T-cell (primary cell): Measurements from ENCODE around the gene FZR1. TPM values are rescaled to one million over a fixed set of nuclear protein-coding genes. Genes with fewer than 3 reads are reported as not detected.
A peak's percentile ranks its signal among the peaks of the same experiment; 100 is the strongest.

ENCODE experiments used
- ATAC-seq, 4 experiments: fragments of 200-7000 bp in 3 of 4; fragments of 150-1000 bp in 1 of 4; cut with Tn5 transposase; replicated peaks in 1 of 4; 1 replicate in 3 of 4; 2 replicates in 1 of 4; pipeline ENCODE4 v1.10.0; 2021; ENCODE audit warnings: moderate library complexity in 3 of 4, mild to moderate bottlenecking in 2 of 4, moderate number of reproducible peaks in 1 of 4
- CTCF ChIA-PET, 2 donors: fragments of 300-600 bp; sonication (Branson Sonifier 250); formaldehyde crosslinking; loops; one replicate each; lab custom pipeline; 2022; ENCODE audit warnings: antibody characterized with exemption in 2 of 2; lab: Charles Lee
- POLR2A ChIA-PET, 2 donors: fragments of 300-600 bp; sonication (Branson Sonifier 250); formaldehyde crosslinking; loops; one replicate each; lab custom pipeline; 2022; ENCODE audit warnings: antibody characterized with exemption in 2 of 2; lab: Charles Lee
- DNase-seq, 35 experiments: peaks; one replicate each; pipeline versions ENCODE4 v3.0.0 to v3.0.0-alpha.2; 2013 to 2023
- H3K27ac ChIP-seq: one replicate; pipeline ENCODE4 v1.5.1; 2013; ENCODE audit warnings: low read length
- H3K27me3 ChIP-seq, 2 experiments: replicated peaks in 1 of 2; 1 replicate in 1 of 2; 2 replicates in 1 of 2; pipeline versions ENCODE4 v1.6.1 to v1.7.0; 2013; ENCODE audit warnings: low read length in 1 of 2, mixed read lengths in 1 of 2; ENCODE audit not compliant: control insufficient read depth in 2 of 2, insufficient read depth in 2 of 2; ENCODE audit errors: extremely low read depth in 1 of 2
- H3K36me3 ChIP-seq, 2 donors: 1 replicate in 1 of 2; 2 replicates in 1 of 2; pipeline versions ENCODE4 v1.6.1 to v1.7.0; 2013; ENCODE audit warnings: low read length in 1 of 2; ENCODE audit not compliant: control insufficient read depth in 2 of 2, insufficient read depth in 1 of 2; ENCODE audit errors: extremely low read depth in 1 of 2
- H3K4me1 ChIP-seq, 2 experiments: 1 replicate in 1 of 2; 2 replicates in 1 of 2; pipeline versions ENCODE4 v1.6.1 to v1.7.0; 2013; ENCODE audit warnings: low read length in 2 of 2, mixed read lengths in 1 of 2; ENCODE audit not compliant: insufficient read depth in 2 of 2, control insufficient read depth in 1 of 2; ENCODE audit errors: extremely low read depth in 1 of 2
- H3K4me3 ChIP-seq, 2 donors: 1 replicate in 1 of 2; 2 replicates in 1 of 2; pipeline versions ENCODE4 v1.5.1 to v1.7.0; 2013; ENCODE audit warnings: mild to moderate bottlenecking in 2 of 2, low read length in 1 of 2, moderate library complexity in 1 of 2; ENCODE audit not compliant: control insufficient read depth in 1 of 2; ENCODE audit errors: extremely low read depth in 1 of 2
- H3K9me3 ChIP-seq: 2 replicates; pipeline ENCODE4 v1.7.0; 2013
- H3K27ac Mint-ChIP-seq, 2 donors: one replicate each; pipeline ENCODE4 v1.8.0; 2020 to 2021; ENCODE audit warnings: mild to moderate bottlenecking in 2 of 2, mixed read lengths in 2 of 2
- H3K27me3 Mint-ChIP-seq, 2 donors: one replicate each; pipeline ENCODE4 v1.8.0; 2021 to 2022; ENCODE audit warnings: mixed read lengths in 2 of 2
- H3K36me3 Mint-ChIP-seq: one replicate; pipeline ENCODE4 v1.8.0; 2021; ENCODE audit warnings: mixed read lengths
- H3K4me1 Mint-ChIP-seq, 3 donors: one replicate each; pipeline ENCODE4 v1.8.0; 2020 to 2022; ENCODE audit warnings: mixed read lengths in 3 of 3, mild to moderate bottlenecking in 1 of 3
- H3K4me3 Mint-ChIP-seq, 3 donors: one replicate each; pipeline ENCODE4 v1.8.0; 2020 to 2022; ENCODE audit warnings: mild to moderate bottlenecking in 3 of 3, mixed read lengths in 3 of 3, moderate library complexity in 3 of 3
- H3K9me3 Mint-ChIP-seq, 3 donors: one replicate each; pipeline ENCODE4 v1.8.0; 2020 to 2022; ENCODE audit warnings: mixed read lengths in 3 of 3
- WGBS: methylation state at CpG from one replicate; pipeline ENCODE4 v1.1.5; 2013; ENCODE audit warnings: missing lambda C conversion rate; ENCODE audit not compliant: insufficient coverage; 5-methylcytosine and 5-hydroxymethylcytosine counted together
- total RNA-seq, 35 experiments: library from RNA in 6 of 35; stranded (reverse) in 6 of 35; fragments of 120-200 nt in 1 of 35; gene quantifications; one replicate each; pipeline versions ENCODE4 v1.2.1 to v1.2.4 and lab custom pipeline; 2013 to 2026

The FZR1 gene
- total RNA-seq, 5 donors from 2014 or later (not counting 1 experiment from before 2014, with no cell fraction given): 74.0 to 85.6 (median 77.8) TPM

DNA sequence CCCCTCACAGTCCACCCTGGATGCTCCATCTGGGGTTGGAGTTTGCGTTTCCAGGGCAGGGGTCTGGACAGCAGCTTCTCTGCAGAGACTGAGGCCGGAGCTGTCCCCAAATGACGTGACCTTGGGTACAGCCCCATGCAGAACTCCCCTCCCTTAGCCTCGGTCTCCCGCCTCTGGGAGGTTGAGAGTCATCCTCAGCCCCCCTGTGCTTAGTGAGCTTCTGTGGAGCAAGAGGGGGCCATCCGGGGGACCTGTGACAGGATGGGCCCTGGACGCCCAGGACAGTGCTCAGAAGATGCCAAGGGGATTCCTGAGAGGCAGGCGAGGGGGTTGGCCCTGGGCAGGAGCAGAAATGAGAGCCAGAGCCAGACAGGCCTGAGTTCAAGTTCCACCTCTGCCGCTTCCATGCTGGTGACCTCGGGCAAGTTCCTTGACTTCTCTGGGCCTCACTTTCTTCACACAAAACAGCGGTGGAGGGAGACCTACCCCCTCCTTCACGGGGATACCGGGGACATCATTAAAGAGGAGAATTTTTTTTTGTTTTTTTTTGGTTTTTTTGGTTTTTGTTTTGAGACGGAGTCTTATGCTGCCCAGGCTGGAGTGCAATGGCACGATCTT lies 46.0 kb upstream of the FZR1 start:
- Histone ChIP-seq H3K27ac (no peak overlapping the region), H3K4me3 (no peak overlapping the region), H3K9me3 (no peaks in the 10 kb centered on the region), H3K4me1 (no peaks in the 10 kb centered on the region), H3K27me3 (no peaks in the 10 kb centered on the region), H3K36me3 (peaks cover 0 to 3% of the 10 kb centered on the region in 2 donors)
- ChIA-PET CTCF (no interaction called here), POLR2A (no interaction called here)
- H3K9me3 Mint-ChIP-seq: no peaks in the 10 kb centered on the region
- H3K4me1 Mint-ChIP-seq: no peaks in the 10 kb centered on the region
- WGBS: 93% methylated on average over 3 of the region's 15 CpGs
- peaks cover 4% of the 10 kb centered on the region for H3K36me3 Mint-ChIP-seq
- H3K4me3 Mint-ChIP-seq: no peak overlapping the region
- H3K27ac Mint-ChIP-seq: no peak overlapping the region
- ATAC-seq (no peak), DNase-seq (no peak)
- H3K27me3 Mint-ChIP-seq: no peaks in the 10 kb centered on the region

DNA sequence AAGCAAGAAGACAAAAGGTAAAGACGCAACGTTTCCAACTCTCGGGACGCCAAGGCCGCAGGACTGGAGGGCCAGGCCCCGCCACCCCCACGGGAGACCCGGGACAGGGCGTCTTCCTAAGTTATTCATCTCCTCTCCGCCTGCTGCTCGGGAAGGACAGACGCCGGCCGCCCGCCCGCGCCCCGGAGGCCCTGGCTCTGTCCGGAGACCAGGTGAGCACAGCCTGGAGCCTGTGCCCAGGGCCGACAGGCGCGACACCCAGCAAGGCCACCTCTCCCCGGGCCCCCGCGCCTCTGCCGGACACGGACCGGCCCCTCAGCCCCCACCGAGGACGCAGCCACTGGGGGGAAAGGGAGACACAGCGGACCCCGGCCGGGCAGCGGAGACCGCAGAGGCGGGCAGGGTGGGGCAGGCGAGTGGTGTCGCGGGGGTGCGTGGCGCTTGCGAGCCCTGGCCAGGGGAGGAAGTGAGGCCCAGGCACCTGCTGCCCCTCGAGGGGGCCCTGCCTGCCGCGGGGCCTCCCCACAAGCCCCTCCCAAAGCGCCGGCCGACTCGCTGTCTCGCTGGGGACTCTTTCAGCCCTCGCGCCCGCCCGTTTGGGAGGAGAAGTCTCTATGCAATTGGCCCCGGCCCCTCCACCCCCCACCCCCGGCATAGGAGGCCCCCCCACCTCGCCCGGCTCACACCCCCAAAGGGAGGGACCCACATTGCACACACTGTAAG lies 43.0 kb upstream of the FZR1 start:
- H3K27ac Mint-ChIP-seq: no peak overlapping the region
- no peaks in the 10 kb centered on the region for H3K4me1 Mint-ChIP-seq
- CTCF ChIA-PET: no interaction called here
- H3K4me3 ChIP-seq: no peak overlapping the region
- peaks cover 4% of the 10 kb centered on the region for H3K36me3 Mint-ChIP-seq
- DNase-seq (no peak), ATAC-seq (peak in 1 of 4 experiments; percentile 23)
- no peaks in the 10 kb centered on the region for H3K9me3 ChIP-seq
- H3K4me1 ChIP-seq: no peaks in the 10 kb centered on the region
- H3K27me3 Mint-ChIP-seq: no peaks in the 10 kb centered on the region
- H3K27ac ChIP-seq: no peak overlapping the region
- no peaks in the 10 kb centered on the region for H3K36me3 ChIP-seq
- no peak overlapping the region for H3K4me3 Mint-ChIP-seq
- no peaks in the 10 kb centered on the region for H3K9me3 Mint-ChIP-seq
- POLR2A ChIA-PET: no interaction called here
- H3K27me3 ChIP-seq: no peaks in the 10 kb centered on the region
- 95% methylated on average over 31 of the region's 58 CpGs for WGBS

DNA sequence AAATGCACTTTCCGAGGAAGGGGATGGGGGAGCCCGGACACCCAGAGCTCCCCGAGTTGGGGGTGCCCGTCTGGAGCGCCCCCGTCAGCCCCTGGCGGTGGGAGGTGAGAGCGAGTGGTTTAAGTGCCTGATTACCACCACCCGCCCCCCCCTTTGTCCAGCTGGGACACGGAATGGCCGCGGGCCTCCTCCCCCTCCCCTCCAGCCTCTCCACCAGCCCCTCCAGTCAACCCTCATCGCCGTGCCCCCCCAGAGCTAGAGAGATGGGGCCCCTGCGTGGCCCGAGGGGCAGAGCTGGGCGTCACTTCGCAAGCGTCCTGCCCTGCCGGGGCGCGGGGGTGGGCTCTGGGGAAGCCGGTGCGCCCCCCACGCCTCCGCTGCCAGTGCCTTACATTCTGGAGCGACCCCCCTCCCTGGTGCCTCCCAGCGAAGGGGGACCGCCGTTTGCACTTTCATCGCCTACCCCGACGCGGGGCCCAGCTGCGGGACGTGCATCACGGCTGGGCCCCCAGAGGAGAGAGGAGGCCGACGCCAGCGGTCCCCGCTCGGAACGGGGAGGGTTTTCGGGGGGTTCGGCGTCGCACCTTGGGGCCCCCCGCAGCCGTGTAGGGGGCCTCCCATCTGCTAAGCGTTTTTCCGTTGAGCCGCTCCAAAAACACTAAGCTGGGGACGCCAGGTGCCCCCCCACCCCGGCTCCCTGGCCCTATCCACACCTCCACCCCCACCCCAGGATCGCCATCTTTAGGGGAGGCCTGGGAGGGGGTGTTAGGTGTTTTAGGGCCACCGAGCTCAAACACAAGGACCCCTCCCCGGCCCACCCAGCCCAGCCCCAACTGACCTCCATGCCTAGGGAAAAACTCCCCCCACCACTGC lies 42.2 kb upstream of the FZR1 start:
- Mint-ChIP-seq H3K4me3 (no peak overlapping the region), H3K9me3 (no peaks in the 10 kb centered on the region)
- CTCF ChIA-PET: interaction anchor here in 1 of 2 donors (0.6 kb wide), 1 partner anchor 23 kb away, joined by 4 read pairs; no protein-coding TSS in a partner anchor

DNA sequence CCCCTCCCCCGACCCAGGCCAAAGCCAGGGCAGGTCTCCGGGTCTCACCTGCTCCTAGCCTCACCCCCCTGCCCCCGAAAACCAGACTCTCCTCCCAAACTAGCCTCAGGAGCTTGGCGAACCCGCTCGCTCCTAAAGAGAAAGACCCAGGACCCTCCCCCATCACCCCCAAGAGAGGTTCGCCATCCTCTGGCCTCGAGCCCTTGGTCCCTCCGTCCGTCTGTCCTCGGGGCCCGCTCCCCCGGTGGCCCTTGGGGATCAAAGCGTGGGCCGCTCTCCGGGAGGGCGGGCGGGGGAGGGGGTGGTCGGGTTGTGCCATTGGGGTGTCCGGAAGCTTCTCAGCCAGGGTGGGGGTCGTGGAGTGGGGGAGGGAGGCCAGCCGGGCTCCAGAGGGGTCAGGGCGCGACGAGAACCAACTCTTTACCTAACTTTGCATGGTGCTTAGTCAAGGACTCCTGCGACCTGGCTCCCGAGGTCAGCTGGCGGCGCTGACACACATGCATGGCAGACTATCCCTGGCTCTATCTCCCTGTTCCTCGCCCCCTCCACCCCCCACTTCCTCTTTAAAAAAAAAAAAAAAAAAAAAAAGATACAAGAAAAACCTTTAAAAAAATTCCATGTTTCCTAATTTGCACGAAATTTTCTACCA lies 41.4 kb upstream of the FZR1 start:
- Histone ChIP-seq H3K36me3 (no peaks in the 10 kb centered on the region), H3K27me3 (no peaks in the 10 kb centered on the region), H3K4me1 (no peaks in the 10 kb centered on the region), H3K9me3 (no peaks in the 10 kb centered on the region), H3K4me3 (no peak overlapping the region), H3K27ac (no peak overlapping the region)
- WGBS: 93% methylated on average over 8 of the region's 31 CpGs
- DNase-seq: no peak
- no peak overlapping the region for H3K4me3 Mint-ChIP-seq
- no peaks in the 10 kb centered on the region for H3K27me3 Mint-ChIP-seq
- ChIA-PET POLR2A (interaction anchor here in 1 of 2 donors (0.6 kb wide), 1 partner anchor 222 kb away, joined by 6 read pairs; no protein-coding TSS in a partner anchor), CTCF (interaction anchor here (0.6 to 0.7 kb wide), 2 partner anchors 24 to 174 kb away, joined by 3 to 4 read pairs; no protein-coding TSS in a partner anchor)
- no peak for ATAC-seq
- peaks cover 4% of the 10 kb centered on the region for H3K36me3 Mint-ChIP-seq
- no peak overlapping the region for H3K27ac Mint-ChIP-seq
- no peaks in the 10 kb centered on the region for H3K4me1 Mint-ChIP-seq
- no peaks in the 10 kb centered on the region for H3K9me3 Mint-ChIP-seq

More for the DNA sequence above, 42.2 kb upstream of the FZR1 start:
- DNase-seq (no peak), ATAC-seq (no peak)
- no peaks in the 10 kb centered on the region for H3K9me3 ChIP-seq
- no peaks in the 10 kb centered on the region for H3K27me3 ChIP-seq
- no peaks in the 10 kb centered on the region for H3K4me1 Mint-ChIP-seq
- H3K27ac ChIP-seq: no peak overlapping the region
- no peak overlapping the region for H3K4me3 ChIP-seq
- no peak overlapping the region for H3K27ac Mint-ChIP-seq
- H3K36me3 ChIP-seq: no peaks in the 10 kb centered on the region
- POLR2A ChIA-PET: interaction anchor here in 1 of 2 donors (0.6 kb wide), 1 partner anchor 221 kb away, joined by 6 read pairs; no protein-coding TSS in a partner anchor
- no peaks in the 10 kb centered on the region for H3K27me3 Mint-ChIP-seq
- 94% methylated on average over 32 of the region's 57 CpGs for WGBS
- peaks cover 4% of the 10 kb centered on the region for H3K36me3 Mint-ChIP-seq
- no peaks in the 10 kb centered on the region for H3K4me1 ChIP-seq

DNA sequence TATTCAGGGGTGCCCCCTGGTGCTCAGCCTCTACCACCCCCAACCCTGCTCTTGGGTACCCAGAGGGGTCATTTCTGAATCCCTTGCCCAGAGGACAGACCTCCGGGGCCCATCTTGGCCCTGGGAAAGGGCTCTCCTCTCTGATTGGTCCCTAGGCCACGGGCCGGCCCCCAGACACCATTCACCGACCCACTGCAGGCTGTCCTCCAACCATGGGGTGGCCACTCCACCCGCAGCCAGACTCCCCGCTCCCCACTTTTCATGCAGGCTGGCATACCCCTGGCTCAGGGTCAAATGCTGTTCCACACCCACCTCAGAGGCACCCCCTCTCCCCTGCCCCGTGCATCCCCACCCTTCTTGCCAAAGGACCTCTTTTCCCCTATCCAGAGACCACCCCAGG lies 40.6 kb upstream of the FZR1 start:
- no peak for ATAC-seq
- Mint-ChIP-seq H3K4me3 (no peak overlapping the region), H3K4me1 (no peaks in the 10 kb centered on the region), H3K9me3 (no peaks in the 10 kb centered on the region), H3K27me3 (no peaks in the 10 kb centered on the region), H3K27ac (no peak overlapping the region), H3K36me3 (peaks cover 4% of the 10 kb centered on the region)
- Histone ChIP-seq H3K4me3 (no peak overlapping the region), H3K36me3 (no peaks in the 10 kb centered on the region), H3K27ac (no peak overlapping the region), H3K27me3 (no peaks in the 10 kb centered on the region), H3K9me3 (no peaks in the 10 kb centered on the region), H3K4me1 (no peaks in the 10 kb centered on the region)
- 93% methylated on average over 6 of the region's 7 CpGs for WGBS
- POLR2A ChIA-PET: no interaction called here
- CTCF ChIA-PET: no interaction called here
- no peak for DNase-seq

DNA sequence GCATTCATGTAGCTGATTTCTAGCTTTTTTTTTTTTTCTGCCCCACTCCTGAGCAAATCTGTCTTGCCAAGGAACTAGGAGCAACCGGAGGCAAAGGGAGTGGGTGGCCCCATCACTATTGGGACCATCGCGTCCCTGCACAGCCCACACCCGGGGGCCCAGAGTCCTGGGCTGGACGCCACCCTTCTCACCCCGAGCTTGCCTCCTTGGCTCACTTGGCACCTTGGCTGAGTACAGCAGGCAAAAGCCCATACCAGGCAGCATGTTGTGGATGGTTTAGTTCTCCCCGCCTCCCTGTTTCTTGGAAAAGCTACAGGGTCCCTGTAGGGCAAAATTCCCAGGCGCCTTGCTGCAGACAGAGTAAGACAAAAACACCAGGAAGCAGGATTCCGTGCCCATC lies 39.5 kb upstream of the FZR1 start:
- WGBS: 89% methylated on average over 7 of the region's 9 CpGs

More for the DNA sequence above, 39.5 kb upstream of the FZR1 start:
- Mint-ChIP-seq H3K4me3 (no peak overlapping the region), H3K9me3 (no peaks in the 10 kb centered on the region), H3K4me1 (no peaks in the 10 kb centered on the region), H3K27ac (no peak overlapping the region), H3K27me3 (no peaks in the 10 kb centered on the region), H3K36me3 (peaks cover 4% of the 10 kb centered on the region)
- Histone ChIP-seq H3K4me3 (no peak overlapping the region), H3K27me3 (peaks cover 0 to 1% of the 10 kb centered on the region in 2 experiments), H3K27ac (no peak overlapping the region), H3K36me3 (no peaks in the 10 kb centered on the region), H3K9me3 (no peaks in the 10 kb centered on the region), H3K4me1 (no peaks in the 10 kb centered on the region)
- DNase-seq: no peak
- POLR2A ChIA-PET: interaction anchor here in 1 of 2 donors (0.6 kb wide), 1 partner anchor 50 kb away, joined by 4 read pairs; no protein-coding TSS in a partner anchor
- no peak for ATAC-seq
- CTCF ChIA-PET: interaction anchor here in 1 of 2 donors (0.7 kb wide), 1 partner anchor 1653 kb away, joined by 3 read pairs; no protein-coding TSS in a partner anchor
